Thyroid gland (tissue), 4 donors: ENCODE results near the gene BRD2.

ENCODE experiments used
- CTCF ChIP-seq, 6 experiments: fragments of 200-600 bp in 3 of 6; fragments of 450-650 bp in 3 of 6; sonication (generic) in 3 of 6; IDR thresholded peaks; one replicate each; pipeline ENCODE4 v1.5.1; 2016 to 2019; ENCODE audit warnings: antibody characterized with exemption in 6 of 6, mild to moderate bottlenecking in 2 of 6, inconsistent platforms in 1 of 6, moderate library complexity in 1 of 6
- POLR2A ChIP-seq, 2 donors: fragments of 450-650 bp; IDR thresholded peaks; one replicate each; pipeline ENCODE4 v1.6.1; 2017; ENCODE audit warnings: antibody characterized with exemption in 2 of 2, mild to moderate bottlenecking in 2 of 2, moderate library complexity in 1 of 2

GRCh38 chr6:33021917-33022316, 53.5 kb downstream of the BRD2 start:
- no peak for TF ChIP-seq CTCF (IDR thresholded peaks at IDR 0.05)
- TF ChIP-seq POLR2A (IDR thresholded peaks at IDR 0.05) = no peak
